Uterine smooth muscle cell (primary cell): ENCODE results near the gene ADAM8. TPM values are rescaled to one million over a fixed set of nuclear protein-coding genes. Genes with fewer than 3 reads are reported as not detected.

Source experiments
- total RNA-seq: library from RNA; depleted of rRNA; stranded (reverse); fragments of >200 nt; gene quantifications from 2 replicates; pipeline ENCODE4 v1.2.3, GENCODE V29; 2014

Gene ADAM8
- 8.1 and 11.0 TPM in 2 replicates for total RNA-seq

DNA sequence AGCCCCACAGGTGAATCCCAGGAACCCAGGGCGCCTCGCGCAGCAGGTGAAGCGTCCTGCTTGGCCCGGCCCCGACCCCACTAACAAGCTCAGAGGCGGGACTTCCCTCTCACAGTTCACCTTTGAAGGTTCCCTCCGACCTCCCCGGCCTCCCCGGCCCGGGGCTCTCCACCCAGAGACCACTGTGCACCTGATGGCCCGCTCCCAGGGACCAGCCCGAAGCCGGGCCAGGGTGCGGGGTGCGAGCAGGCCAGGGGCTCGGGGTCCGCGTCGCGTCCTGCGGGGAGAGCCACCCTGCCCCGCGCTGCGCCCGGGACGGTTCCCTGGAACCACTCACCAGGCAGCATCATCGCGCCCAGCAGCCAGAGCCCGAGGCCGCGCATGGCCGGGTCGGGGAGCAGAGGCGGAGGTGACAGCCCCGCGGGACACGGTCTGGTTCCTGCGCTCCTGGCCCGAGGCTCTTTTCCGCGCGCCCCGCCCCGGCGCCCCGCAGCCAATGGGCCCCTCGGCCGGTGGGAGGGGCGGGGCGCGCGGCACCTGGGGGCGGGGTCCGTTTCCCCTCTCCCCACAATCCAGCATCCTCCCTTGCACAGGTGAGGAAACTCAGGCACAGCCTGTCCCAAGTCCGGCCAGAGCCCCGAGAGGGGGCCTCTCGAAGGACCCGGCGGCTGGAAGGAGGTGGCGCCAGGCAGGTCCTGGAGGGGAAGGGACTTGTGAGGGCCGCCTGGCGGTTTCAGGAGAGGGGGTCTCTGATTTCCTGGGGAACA, at the start of gene ADAM8:
Gene ADAM8, minus strand, starts transcription at position 434 of the 767 bp plus-strand sequence. Its CDS starts 51 bp downstream, at position 383.

DNA sequence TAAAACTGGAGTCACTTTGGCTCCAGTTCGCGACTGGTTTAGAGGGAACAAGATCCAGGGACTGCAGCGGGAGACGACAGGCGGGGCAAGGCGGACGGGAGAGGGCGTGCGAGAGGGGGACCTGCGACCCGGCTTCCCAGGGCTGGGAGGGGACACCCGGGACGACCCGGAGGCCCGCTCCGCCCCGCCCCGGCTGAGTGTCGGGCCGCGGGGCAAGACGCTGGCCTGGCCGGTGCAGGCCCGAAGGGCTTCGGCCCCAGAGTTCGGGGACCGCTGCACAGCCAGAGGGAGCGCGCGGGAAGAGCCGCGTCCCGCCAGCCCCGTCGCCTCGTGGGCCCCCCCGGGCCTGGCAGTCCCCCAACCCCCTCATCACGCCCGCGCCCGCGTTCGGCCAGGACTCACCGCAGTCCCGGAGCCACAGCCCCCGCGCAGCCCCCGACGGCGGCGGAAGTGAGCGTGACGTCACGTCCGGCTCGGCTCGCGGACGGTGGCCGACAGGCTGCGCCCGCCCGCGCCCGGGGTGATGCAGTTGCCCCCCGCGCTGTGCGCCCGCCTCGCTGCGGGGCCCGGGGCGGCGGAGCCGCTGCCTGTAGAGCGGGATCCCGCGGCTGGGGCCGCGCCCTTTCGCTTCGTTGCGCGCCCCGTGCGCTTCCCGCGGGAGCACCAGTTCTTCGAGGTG, 31.9 kb upstream of the ADAM8 start, which contains the start of the genes TUBGCP2 and ZNF511:
Gene TUBGCP2, minus strand, starts transcription at position 452 of the 679 bp plus-strand sequence. CDS start 5,931 bp downstream, outside the sequence.
Gene ZNF511, plus strand, starts transcription at position 494 of the 679 bp plus-strand sequence. Its CDS starts 30 bp downstream, at position 524.

GRCh38 chr10:133237588-133238465, 38.8 kb downstream of the ADAM8 start, which contains the start of gene VENTX:
Gene VENTX, plus strand, starts transcription at chr10:133237855. Its CDS starts 60 bp downstream, at chr10:133237915.

DNA sequence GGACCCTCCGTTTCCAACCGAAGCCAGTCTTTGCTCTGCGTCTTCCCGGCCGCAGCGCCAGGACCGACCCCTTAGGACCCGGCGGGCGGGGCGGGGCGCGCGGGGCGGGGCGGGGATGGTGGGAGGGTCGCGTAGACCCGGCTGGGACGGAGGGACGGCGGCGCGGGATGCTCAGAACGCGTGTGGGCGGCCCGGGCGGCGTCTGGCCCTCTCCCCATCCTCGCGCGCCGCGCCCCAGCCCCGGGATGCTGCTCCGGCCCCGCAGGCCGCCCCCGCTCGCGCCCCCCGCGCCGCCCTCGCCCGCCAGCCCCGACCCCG, 46.7 kb downstream of the ADAM8 start, which contains the start of gene UTF1:
Gene UTF1, plus strand, starts transcription at position 174 of the 318 bp plus-strand sequence. Its CDS starts 72 bp downstream, at position 246.

Other genes starting within 250 kb of the ADAM8 start
- gene ADGRA1, start 188.9 kb downstream of the ADAM8 start, total RNA-seq: not detected in 2 replicates
- gene KNDC1, start 116.6 kb downstream of the ADAM8 start, total RNA-seq: 1.3 and 3.2 TPM in 2 replicates
- 0.12 TPM in 1 of 2 replicates, not detected in the other for gene UTF1, start 46.7 kb downstream of the ADAM8 start, total RNA-seq
- not detected in 2 replicates for gene VENTX, start 39.0 kb downstream of the ADAM8 start, total RNA-seq
- gene TUBGCP2, start 32.0 kb upstream of the ADAM8 start, total RNA-seq: 71.4 and 103 TPM in 2 replicates
- gene ZNF511, start 32.0 kb upstream of the ADAM8 start, total RNA-seq: 27.7 and 41.9 TPM in 2 replicates
- 0.25 TPM in 1 of 2 replicates, not detected in the other for gene CALY, start 60.0 kb upstream of the ADAM8 start, total RNA-seq
- not detected in 2 replicates for gene PRAP1, start 70.5 kb upstream of the ADAM8 start, total RNA-seq
- 9.5 and 10.1 TPM in 2 replicates for gene FUOM, start 81.2 kb upstream of the ADAM8 start, total RNA-seq
- 52.3 and 55.4 TPM in 2 replicates for gene ECHS1, start 96.5 kb upstream of the ADAM8 start, total RNA-seq
- 4.0 and 9.2 TPM in 2 replicates for gene PAOX, start 102.4 kb upstream of the ADAM8 start, total RNA-seq
- 37.6 and 38.5 TPM in 2 replicates for gene MTG1, start 117.3 kb upstream of the ADAM8 start, total RNA-seq
- 0.22 and 0.50 TPM in 2 replicates for gene SPRN, start 147.8 kb upstream of the ADAM8 start, total RNA-seq
- 2.6 and 4.2 TPM in 2 replicates for gene SCART1, start 177.1 kb upstream of the ADAM8 start, total RNA-seq